ENCODE results near the gene NCKAP5.

Gene NCKAP5

GRCh38 chr2:132645176-132645575 lies 923.1 kb downstream of the NCKAP5 start:
- no peak for DNase-seq

DNA sequence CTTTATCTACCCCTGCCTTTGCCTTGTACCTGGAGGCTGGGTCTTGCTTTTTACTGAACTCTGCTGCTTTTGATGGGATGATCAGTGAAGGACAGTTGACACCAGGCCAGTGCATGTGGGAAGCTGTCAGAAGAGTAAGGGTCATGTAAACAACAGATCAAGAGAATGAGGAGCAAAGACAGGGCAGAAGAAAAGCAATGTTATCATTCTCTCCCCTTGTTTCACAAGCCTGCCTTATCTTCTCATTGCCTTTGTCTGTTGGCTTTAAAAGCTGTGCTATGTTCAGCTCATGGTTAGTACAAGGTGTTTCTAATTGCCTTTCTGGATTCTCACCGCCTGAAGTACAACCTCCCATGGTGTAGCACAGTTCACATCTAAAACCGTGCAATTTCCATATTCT lies 925.8 kb downstream of the NCKAP5 start:
- DNase-seq, result no peak

DNA sequence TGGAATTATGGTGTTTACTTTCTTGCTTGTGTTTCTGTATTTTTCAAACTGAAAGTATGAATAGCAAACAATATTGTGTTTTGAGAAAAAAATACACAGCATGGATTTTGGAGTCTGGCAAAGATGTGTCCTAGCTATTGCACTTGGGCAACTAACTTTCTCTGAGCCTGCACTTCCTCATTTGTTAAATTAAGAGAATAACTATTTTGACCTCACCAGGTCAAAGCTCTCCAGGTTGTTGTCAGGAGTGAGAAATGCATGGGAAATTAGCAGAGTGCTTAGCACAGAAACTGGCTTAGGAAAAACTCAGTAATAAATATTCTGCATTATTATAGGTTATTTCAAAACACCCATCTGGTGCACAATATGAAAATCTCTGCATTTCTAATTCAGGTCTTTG lies 926.4 kb downstream of the NCKAP5 start:
- no peak for DNase-seq

DNA sequence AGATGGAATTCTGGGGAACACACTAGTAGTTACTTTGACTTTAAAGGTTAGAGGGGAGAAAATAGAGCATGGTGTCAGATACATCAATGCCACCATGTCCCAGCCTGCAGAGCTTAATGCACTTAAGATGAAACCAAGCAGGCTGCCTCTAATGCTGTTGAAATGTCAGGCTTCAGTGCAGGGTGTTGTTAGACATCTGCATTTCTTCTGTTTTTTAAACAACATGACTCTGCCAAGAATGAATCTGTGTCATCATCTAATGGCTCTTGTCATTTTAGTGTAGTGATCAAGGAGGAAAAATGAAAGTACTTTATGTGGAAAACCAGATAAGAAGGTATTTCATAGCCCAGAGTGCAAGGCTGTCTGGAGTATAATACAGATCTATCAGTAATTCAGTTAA lies 928.1 kb downstream of the NCKAP5 start:
- no peak for DNase-seq

- DNase-seq, result no peak
Observed at GRCh38 chr2:132638313-132639040, 929.8 kb downstream of the NCKAP5 start.

DNA sequence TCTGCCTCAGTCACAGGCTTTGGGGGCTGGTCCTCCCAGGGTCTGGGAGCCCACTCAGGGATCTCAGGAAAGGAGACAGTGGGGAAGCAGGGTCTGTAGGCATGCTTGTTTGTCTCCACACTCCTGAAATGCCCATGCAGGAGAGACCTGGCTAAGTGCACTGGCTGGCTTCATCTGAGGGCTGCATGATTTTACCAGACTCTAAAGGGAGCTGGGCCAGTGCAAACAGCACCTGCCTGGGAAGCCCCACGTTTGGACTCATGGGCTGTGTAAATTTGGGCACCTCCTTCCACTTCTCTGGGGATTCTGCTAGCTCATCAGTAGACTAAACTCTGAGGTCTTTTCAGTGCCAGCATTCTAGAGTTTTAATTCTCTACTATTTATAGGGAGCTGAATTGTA lies 931.9 kb downstream of the NCKAP5 start:
- DNase-seq, result no peak

- DNase-seq, result no peak
Observed at GRCh38 chr2:132633635-132634034, 934.6 kb downstream of the NCKAP5 start.

DNA sequence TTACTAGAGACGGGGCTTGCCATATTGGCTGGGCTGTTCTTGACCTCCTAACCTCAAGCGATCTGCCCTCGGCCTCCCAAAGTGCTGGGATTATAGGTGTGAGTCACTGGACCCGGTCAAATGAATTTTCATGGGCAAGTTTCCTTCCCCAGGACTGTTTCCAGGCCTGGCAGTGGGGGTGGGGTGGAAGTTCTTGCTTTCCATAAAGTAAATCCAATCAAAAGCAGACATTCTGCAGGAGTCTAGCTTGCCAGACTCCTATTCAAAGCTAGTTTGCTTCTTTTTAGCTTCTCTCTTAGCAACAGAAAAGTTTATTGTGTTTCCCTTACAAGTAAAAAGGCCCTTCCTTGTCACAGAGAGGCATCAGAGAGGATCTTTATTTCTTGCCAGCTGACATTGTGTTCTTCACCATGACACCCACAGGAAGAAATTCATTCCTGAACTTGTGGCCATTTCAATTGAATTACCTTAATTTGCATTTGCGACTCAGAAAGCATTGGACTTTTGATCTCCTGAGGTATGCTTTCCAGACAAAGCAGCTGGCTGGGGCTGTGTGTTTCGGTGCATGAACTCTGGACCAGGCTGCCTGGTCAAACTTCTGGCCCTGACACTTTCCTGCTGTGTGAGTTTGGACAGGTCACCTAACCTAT lies 936.1 kb downstream of the NCKAP5 start:
- DNase-seq, result no peak

DNA sequence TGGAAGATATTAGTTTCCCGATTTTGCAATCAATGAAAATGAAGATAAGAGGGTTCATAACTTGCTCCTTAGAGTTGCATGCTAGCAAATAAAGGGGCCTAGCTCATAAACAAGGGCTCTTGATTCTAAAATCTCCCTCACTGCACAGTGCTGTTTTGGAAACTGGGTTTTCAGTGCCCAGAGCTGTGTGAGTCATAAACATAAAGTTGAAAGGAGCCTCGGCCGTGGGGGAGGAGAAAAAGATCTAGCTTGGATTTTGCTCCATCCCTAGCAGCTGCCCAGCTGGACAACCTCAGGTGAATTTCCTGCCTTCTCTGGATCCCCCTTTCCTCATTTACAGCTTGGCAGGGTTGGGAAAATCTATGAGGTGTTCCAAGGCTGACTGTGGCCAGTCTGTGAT lies 940.7 kb downstream of the NCKAP5 start:
- no peak for DNase-seq

GRCh38 chr2:132623096-132623839 lies 945.0 kb downstream of the NCKAP5 start:
- peak; percentile 5 for DNase-seq
